GM13976 (cell line): ENCODE measurements around the gene LZTS2.

Experiments
- DNase-seq: peaks from one replicate; pipeline ENCODE4 v3.0.0; 2012; ENCODE audit warnings: low spot score
- CTCF ChIP-seq: IDR thresholded peaks from 2 replicates; pipeline ENCODE4 v1.5.1; 2012; ENCODE audit warnings: borderline replicate concordance, mild to moderate bottlenecking; ENCODE audit not compliant: insufficient read depth; ENCODE audit errors: extremely low read depth, missing control alignments, control extremely low read depth
- in situ Hi-C: fragments of 300-500 bp; cut with MboI; formaldehyde crosslinking; loops from one replicate; pipeline ENCODE4 v1.12.0; 2022; ENCODE audit warnings: low sequenced_read_pairs, mixed read lengths, inconsistent platforms; ENCODE audit not compliant: unreplicated experiment

Gene LZTS2

GRCh38 chr10:100982916-100983830, 16.4 kb upstream of the LZTS2 start:
- DNase-seq: no peak
- TF ChIP-seq CTCF: no peak
- in situ Hi-C loops: no loop called here

DNA sequence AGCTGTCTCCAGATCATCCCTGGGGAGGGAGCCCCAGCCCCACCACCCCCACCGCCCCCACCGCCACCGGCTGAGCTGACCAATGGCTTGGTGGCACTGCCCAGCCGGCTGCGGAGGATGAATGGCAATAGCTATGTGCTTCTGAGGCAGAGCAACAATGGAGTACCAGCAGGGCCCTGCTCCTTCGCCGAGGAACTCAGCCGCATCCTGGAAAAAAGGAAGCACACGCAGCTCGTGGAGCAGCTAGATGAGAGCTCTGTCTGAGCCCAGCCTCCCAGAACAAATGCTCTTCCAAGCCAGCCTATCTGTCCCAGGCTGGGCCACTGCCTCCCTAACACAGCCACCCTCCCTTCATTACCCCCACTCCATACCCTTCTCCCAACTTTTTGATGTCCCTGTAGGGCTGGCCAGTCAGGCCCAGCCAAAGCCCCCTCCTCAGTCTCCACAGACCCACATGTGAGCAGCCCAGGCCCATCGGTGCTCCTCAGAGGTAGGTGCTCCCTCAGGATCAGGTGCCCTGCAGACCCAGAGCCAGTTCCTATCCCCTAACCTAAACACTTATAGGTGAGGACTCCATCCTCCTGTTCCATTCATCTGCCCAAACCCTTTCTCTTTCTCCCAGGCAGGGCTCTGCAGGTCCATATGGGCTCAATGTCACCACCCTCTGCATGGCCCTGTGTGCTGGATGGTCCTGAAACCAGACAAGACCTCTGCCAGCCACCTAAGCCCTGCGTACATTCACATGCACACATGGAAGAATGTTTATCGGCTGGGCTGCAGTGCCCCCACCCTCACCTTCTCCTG, 15.5 kb upstream of the LZTS2 start:
- DNase-seq: no peak
- TF ChIP-seq CTCF: no peak
- in situ Hi-C loops: no loop called here

- DNase-seq: no peak
- in situ Hi-C loops: no loop called here
- TF ChIP-seq CTCF: no peak
Observed at GRCh38 chr10:100984672-100985177, 14.9 kb upstream of the LZTS2 start.

- in situ Hi-C loops: no loop called here
- no peak for TF ChIP-seq CTCF
- DNase-seq: no peak
Observed at GRCh38 chr10:100985336-100985735, 14.3 kb upstream of the LZTS2 start.

GRCh38 chr10:100986623-100986951, 13.0 kb upstream of the LZTS2 start:
- in situ Hi-C loops: no loop called here
- no peak for TF ChIP-seq CTCF
- no peak for DNase-seq

GRCh38 chr10:100986952-100987684, 12.5 kb upstream of the LZTS2 start, which contains the start of the genes MRPL43 and TWNK:
MRPL43 (minus strand) TSS chr10:100987497; CDS start chr10:100987443, 54 bp downstream.
TWNK (plus strand) TSS chr10:100987543; CDS start chr10:100988211, 668 bp downstream.
- DNase-seq: peak; percentile 94

More at GRCh38 chr10:100986952-100987684, 12.5 kb upstream of the LZTS2 start, which contains the start of the genes MRPL43 and TWNK:
- in situ Hi-C loops: no loop called here
- no peak for TF ChIP-seq CTCF
